Kidney glomerular epithelial cell (primary cell): ENCODE measurements around the gene EFCAB11.

Experiments used
- DNase-seq: peaks from one replicate; lab custom pipeline; 2025; lab: John Stamatoyannopoulos, UW

Gene EFCAB11

GRCh38 chr14:89767131-89767530, 187.4 kb downstream of the EFCAB11 start:
- DNase-seq: no peak

GRCh38 chr14:89765346-89765745, 189.2 kb downstream of the EFCAB11 start:
- DNase-seq: no peak

- no peak for DNase-seq
Measured at GRCh38 chr14:89760086-89760485, 194.4 kb downstream of the EFCAB11 start.

GRCh38 chr14:89757313-89757939, 197.1 kb downstream of the EFCAB11 start:
- no peak for DNase-seq

GRCh38 chr14:89755816-89756215, 198.7 kb downstream of the EFCAB11 start:
- no peak for DNase-seq

GRCh38 chr14:89753828-89754412, 200.6 kb downstream of the EFCAB11 start:
- DNase-seq: no peak

- DNase-seq: no peak
Measured at GRCh38 chr14:89750908-89751392, 203.6 kb downstream of the EFCAB11 start.

- no peak for DNase-seq
Measured at GRCh38 chr14:89750281-89750755, 204.2 kb downstream of the EFCAB11 start.

GRCh38 chr14:89748004-89748403, 206.5 kb downstream of the EFCAB11 start:
- DNase-seq: no peak

GRCh38 chr14:89747126-89747525, 207.4 kb downstream of the EFCAB11 start:
- DNase-seq: no peak

- no peak for DNase-seq
Measured at GRCh38 chr14:89746654-89747053, 207.9 kb downstream of the EFCAB11 start.

GRCh38 chr14:89746135-89746534, 208.4 kb downstream of the EFCAB11 start:
- no peak for DNase-seq
